Neutrophil (primary cell): ENCODE data around the gene HPS6.
"Not testable (repeated sequence)": the region's sequence is repeated elsewhere in the genome, so short reads cannot be mapped to it uniquely, and the experiment has no call there.

Experiments
- H3K27ac ChIP-seq: fragments of 200-600 bp; sonication (generic); 2 replicates; pipeline ENCODE4 v1.5.1; 2016; ENCODE audit warnings: mild to moderate bottlenecking, moderate library complexity
- H3K27me3 ChIP-seq: fragments of 200-600 bp; sonication (generic); 2 replicates; pipeline ENCODE4 v1.6.0; 2016; ENCODE audit warnings: mild to moderate bottlenecking
- H3K36me3 ChIP-seq: fragments of 200-600 bp; sonication (generic); 2 replicates; pipeline ENCODE4 v1.5.1; 2017
- H3K4me1 ChIP-seq, 2 experiments: fragments of 200-600 bp in 1 of 2; sonication (generic) in 1 of 2; 1 replicate in 1 of 2; 2 replicates in 1 of 2; pipeline versions ENCODE4 v1.5.1 to v1.6.1; 2013 to 2016; ENCODE audit warnings: low read depth in 1 of 2, low read length in 1 of 2, mild to moderate bottlenecking in 1 of 2, moderate library complexity in 1 of 2; ENCODE audit not compliant: control insufficient read depth in 1 of 2, insufficient read depth in 1 of 2
- H3K4me3 ChIP-seq, 2 experiments: fragments of 200-600 bp in 1 of 2; sonication (generic) in 1 of 2; 1 replicate in 1 of 2; 2 replicates in 1 of 2; pipeline ENCODE4 v1.5.1; 2013 to 2016; ENCODE audit warnings: low read depth in 1 of 2, low read length in 1 of 2, mild to moderate bottlenecking in 1 of 2, moderate library complexity in 1 of 2
- H3K9me3 ChIP-seq: fragments of 200-600 bp; sonication (generic); 2 replicates; pipeline ENCODE4 v1.5.1; 2016
- CTCF ChIP-seq: fragments of 200-600 bp; sonication (generic); IDR thresholded peaks from 2 replicates; pipeline ENCODE4 v1.5.1; 2016; ENCODE audit warnings: antibody characterized with exemption

Gene HPS6

GRCh38 chr10:102046095-102046494 lies 19.1 kb upstream of the HPS6 start:
- Histone ChIP-seq H3K4me3 (no peak overlapping the region), H3K27me3 (no peaks in the 10 kb centered on the region)

GRCh38 chr10:102054881-102055646 lies 10.1 kb upstream of the HPS6 start:
- not testable (repeated sequence) for H3K36me3 ChIP-seq, H3K9me3 ChIP-seq, H3K27me3 ChIP-seq
- Histone ChIP-seq H3K4me3 (peak overlapping the region; percentile 83 to 90), H3K27ac (peak overlapping the region; percentile 91), H3K4me1 (peaks cover 19 to 22% of the 10 kb centered on the region in 2 experiments)

More at GRCh38 chr10:102046095-102046494, 19.1 kb upstream of the HPS6 start:
- H3K36me3 ChIP-seq, result no peaks in the 10 kb centered on the region
- no peak overlapping the region for H3K27ac ChIP-seq
- H3K4me1 ChIP-seq, result peaks cover 17 to 25% of the 10 kb centered on the region in 2 experiments
- no peak for TF ChIP-seq CTCF
- no peaks in the 10 kb centered on the region for H3K9me3 ChIP-seq

GRCh38 chr10:102055647-102056419 lies 9.3 kb upstream of the HPS6 start, which contains the start of gene ARMH3:
Gene ARMH3 (minus strand): TSS chr10:102056173. CDS start chr10:102040114, 16,059 bp downstream.
- Histone ChIP-seq H3K4me3 (peak within 1 kb of the TSS; percentile 83 to 90), H3K9me3 (no peaks in the 10 kb centered on the region), H3K36me3 (no peaks in the 10 kb centered on the region), H3K4me1 (peaks cover 19 to 22% of the 10 kb centered on the region in 2 experiments), H3K27ac (peak within 1 kb of the TSS; percentile 91), H3K27me3 (no peaks in the 10 kb centered on the region)
- TF ChIP-seq CTCF, result peak; percentile 52

GRCh38 chr10:102059987-102060386 lies 5.2 kb upstream of the HPS6 start:
- Histone ChIP-seq H3K36me3 (no peaks in the 10 kb centered on the region), H3K27ac (no peak overlapping the region), H3K9me3 (no peaks in the 10 kb centered on the region), H3K4me3 (no peak overlapping the region), H3K4me1 (peaks cover 14 to 15% of the 10 kb centered on the region in 2 experiments), H3K27me3 (no peaks in the 10 kb centered on the region)
- no peak for TF ChIP-seq CTCF

GRCh38 chr10:102064503-102064867 lies 664 bp upstream of the HPS6 start:
- Histone ChIP-seq H3K36me3 (peaks cover 12% of the 10 kb centered on the region), H3K4me1 (peaks cover 36 to 37% of the 10 kb centered on the region in 2 experiments), H3K27me3 (no peaks in the 10 kb centered on the region), H3K9me3 (no peaks in the 10 kb centered on the region), H3K27ac (peak overlapping the region; percentile 94), H3K4me3 (peak overlapping the region; percentile 81 to 92)
- no peak for TF ChIP-seq CTCF
